Gastrocnemius medialis (tissue), 4 donors: ENCODE measurements around the gene USP20.

ENCODE experiments used
- POLR2A ChIP-seq, 2 donors: fragments of 450-650 bp; IDR thresholded peaks; one replicate each; pipeline ENCODE4 v1.6.1; 2017; ENCODE audit warnings: antibody characterized with exemption in 2 of 2, mild to moderate bottlenecking in 2 of 2, moderate library complexity in 2 of 2
- TF ChIP-seq, protein P1 (sequence below), 5 experiments: fragments of 450-650 bp in 3 of 5; fragments of 200-600 bp in 2 of 5; sonication (generic) in 2 of 5; IDR thresholded peaks in 4 of 5; conservative IDR thresholded peaks in 1 of 5; 1 replicate in 4 of 5; 2 replicates in 1 of 5; pipeline ENCODE4 v1.5.1; 2016 to 2019; ENCODE audit warnings: antibody characterized with exemption in 5 of 5, mild to moderate bottlenecking in 3 of 5, moderate library complexity in 3 of 5

GRCh38 chr9:129879103-129879699 lies 43.9 kb downstream of the USP20 start:
- TF ChIP-seq, protein P1, sequence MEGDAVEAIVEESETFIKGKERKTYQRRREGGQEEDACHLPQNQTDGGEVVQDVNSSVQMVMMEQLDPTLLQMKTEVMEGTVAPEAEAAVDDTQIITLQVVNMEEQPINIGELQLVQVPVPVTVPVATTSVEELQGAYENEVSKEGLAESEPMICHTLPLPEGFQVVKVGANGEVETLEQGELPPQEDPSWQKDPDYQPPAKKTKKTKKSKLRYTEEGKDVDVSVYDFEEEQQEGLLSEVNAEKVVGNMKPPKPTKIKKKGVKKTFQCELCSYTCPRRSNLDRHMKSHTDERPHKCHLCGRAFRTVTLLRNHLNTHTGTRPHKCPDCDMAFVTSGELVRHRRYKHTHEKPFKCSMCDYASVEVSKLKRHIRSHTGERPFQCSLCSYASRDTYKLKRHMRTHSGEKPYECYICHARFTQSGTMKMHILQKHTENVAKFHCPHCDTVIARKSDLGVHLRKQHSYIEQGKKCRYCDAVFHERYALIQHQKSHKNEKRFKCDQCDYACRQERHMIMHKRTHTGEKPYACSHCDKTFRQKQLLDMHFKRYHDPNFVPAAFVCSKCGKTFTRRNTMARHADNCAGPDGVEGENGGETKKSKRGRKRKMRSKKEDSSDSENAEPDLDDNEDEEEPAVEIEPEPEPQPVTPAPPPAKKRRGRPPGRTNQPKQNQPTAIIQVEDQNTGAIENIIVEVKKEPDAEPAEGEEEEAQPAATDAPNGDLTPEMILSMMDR (IDR thresholded peaks at IDR 0.05 in 4 of 5, conservative IDR thresholded peaks at IDR 0.05 in 1 of 5), result no peak
- no peak for TF ChIP-seq POLR2A (IDR thresholded peaks at IDR 0.05)
